Endothelial cell of umbilical vein (primary cell): ENCODE results near the gene OCA2. TPM values are rescaled to one million over a fixed set of nuclear protein-coding genes. Genes with fewer than 3 reads are reported as not detected.

Experiments
- BruUV-seq: library from RNA; stranded (reverse); fragments of 400-500 nt; replicated peaks from 2 replicates; lab custom pipeline; 2021; lab: Mats Ljungman, UMichigan
- CTCF ChIA-PET: fragments of 300-600, 350-600 bp; sonication (Branson Sonifier 250); formaldehyde crosslinking; loops from one replicate; lab custom pipeline; 2021; ENCODE audit warnings: antibody characterized with exemption, inconsistent platforms; lab: Charles Lee
- POLR2A ChIA-PET: fragments of 300-600, 350-600 bp; sonication (Branson Sonifier 250); formaldehyde crosslinking; loops from one replicate; lab custom pipeline; 2021; ENCODE audit warnings: antibody characterized with exemption, inconsistent platforms; lab: Charles Lee
- DNase-seq: peaks from one replicate; pipeline ENCODE4 v3.0.0-alpha.2; 2011; ENCODE audit warnings: low read depth, low spot score
- FAIRE-seq: peaks from 2 replicates; lab custom pipeline; 2011; peaks lifted over from hg19 to GRCh38; lab: Jason Lieb, UNC
- H2AFZ ChIP-seq: 2 replicates; pipeline ENCODE4 v1.6.0; 2012; ENCODE audit warnings: low read depth, low read length, control low read depth, inconsistent platforms
- H3K27ac ChIP-seq: 2 replicates; pipeline ENCODE4 v1.5.1; 2011; ENCODE audit warnings: low read depth, mild to moderate bottlenecking, control low read depth, low read length, moderate library complexity; ENCODE audit not compliant: insufficient read depth
- H3K27me3 ChIP-seq, 2 experiments: 2 replicates each; pipeline versions ENCODE4 v1.6.0 to v1.6.1; 2011; ENCODE audit warnings: low read length in 2 of 2, mixed read lengths in 1 of 2; ENCODE audit not compliant: control insufficient read depth in 2 of 2, insufficient read depth in 2 of 2
- H3K36me3 ChIP-seq, 2 experiments: 2 replicates in 1 of 2; 3 replicates in 1 of 2; pipeline ENCODE4 v1.5.1; 2011; ENCODE audit warnings: low read length in 2 of 2, mild to moderate bottlenecking in 1 of 2, moderate library complexity in 1 of 2; ENCODE audit not compliant: control insufficient read depth in 2 of 2, insufficient read depth in 2 of 2; ENCODE audit errors: extremely low read depth in 1 of 2
- H3K4me1 ChIP-seq: 3 replicates; pipeline ENCODE4 v1.5.1; 2011; ENCODE audit warnings: mild to moderate bottlenecking, low read length; ENCODE audit not compliant: control insufficient read depth, insufficient read depth; ENCODE audit errors: extremely low read depth
- H3K4me2 ChIP-seq: 2 replicates; pipeline ENCODE4 v1.6.1; 2011; ENCODE audit warnings: low read length, control low read depth, mixed read lengths; ENCODE audit not compliant: insufficient read depth
- H3K4me3 ChIP-seq, 3 experiments: fragments of 200-600 bp in 1 of 3; sonication (generic), shearing (Covaris generic) in 1 of 3; replicated peaks in 1 of 3; 2 replicates each; pipeline ENCODE4 v1.5.1; 2011 to 2016; ENCODE audit warnings: control low read depth in 3 of 3, low read length in 3 of 3, mild to moderate bottlenecking in 2 of 3, inconsistent platforms in 1 of 3, low read depth in 1 of 3, moderate library complexity in 1 of 3; ENCODE audit not compliant: insufficient read depth in 1 of 3
- H3K79me2 ChIP-seq: 2 replicates; pipeline ENCODE4 v1.6.0; 2012; ENCODE audit warnings: low read length, inconsistent platforms; ENCODE audit not compliant: control insufficient read depth, insufficient read depth
- H3K9ac ChIP-seq: replicated peaks from 2 replicates; pipeline ENCODE3; 2011; ENCODE audit warnings: low read length, control low read depth; ENCODE audit not compliant: insufficient read depth; ENCODE audit errors: extremely low read depth
- H3K9me1 ChIP-seq: replicated peaks from 3 replicates; pipeline ENCODE4 v1.6.0; 2011; ENCODE audit warnings: mild to moderate bottlenecking, low read length; ENCODE audit not compliant: control insufficient read depth, insufficient read depth; ENCODE audit errors: extremely low read depth
- H3K9me3 ChIP-seq: replicated peaks from 2 replicates; pipeline ENCODE4 v1.5.1; 2012; ENCODE audit warnings: low read length, inconsistent platforms; ENCODE audit not compliant: control insufficient read depth, insufficient read depth
- H4K20me1 ChIP-seq: replicated peaks from 2 replicates; pipeline ENCODE3; 2011; ENCODE audit warnings: mild to moderate bottlenecking, low read length; ENCODE audit not compliant: control insufficient read depth, insufficient read depth; ENCODE audit errors: extremely low read depth
- CTCF ChIP-seq, 2 donors: IDR thresholded peaks; 1 replicate in 1 of 2; 2 replicates in 1 of 2; pipeline ENCODE4 v1.5.1; 2011; ENCODE audit warnings: low read length in 2 of 2, mild to moderate bottlenecking in 2 of 2, moderate library complexity in 2 of 2, control low read depth in 1 of 2, inconsistent platforms in 1 of 2, low read depth in 1 of 2; ENCODE audit not compliant: insufficient read depth in 1 of 2; ENCODE audit errors: extremely low read depth in 1 of 2
- EZH2 ChIP-seq: IDR thresholded peaks from 2 replicates; pipeline ENCODE4 v1.6.1; 2012; ENCODE audit warnings: borderline replicate concordance, low read depth, mild to moderate bottlenecking, moderate library complexity, low read length, inconsistent platforms; ENCODE audit not compliant: severe bottlenecking
- FOS ChIP-seq: IDR thresholded peaks from 2 replicates; pipeline ENCODE4 v1.6.1; 2011; ENCODE audit warnings: mild to moderate bottlenecking, low read length, moderate library complexity, borderline replicate concordance; ENCODE audit not compliant: insufficient read depth
- GATA2 ChIP-seq: IDR thresholded peaks from 2 replicates; pipeline ENCODE4 v1.7.0; 2011; ENCODE audit warnings: low read depth, mild to moderate bottlenecking, moderate library complexity, mixed read lengths, low read length; ENCODE audit not compliant: insufficient read length, insufficient read depth
- JUN ChIP-seq: IDR thresholded peaks from 2 replicates; pipeline ENCODE4 v1.6.1; 2011; ENCODE audit warnings: borderline replicate concordance, low read depth; ENCODE audit not compliant: insufficient read length, insufficient read depth
- MAX ChIP-seq: IDR thresholded peaks from 2 replicates; pipeline ENCODE4 v1.6.1; 2011; ENCODE audit not compliant: insufficient read depth, insufficient read length
- MYC ChIP-seq: IDR thresholded peaks from one replicate; pipeline ENCODE4 v1.6.1; 2011; ENCODE audit warnings: mild to moderate bottlenecking, low read depth, low read length
- POLR2A ChIP-seq: IDR thresholded peaks from 2 replicates; pipeline ENCODE4 v1.6.1; 2012; ENCODE audit warnings: low read depth, mild to moderate bottlenecking, control low read depth, low read length
- POLR2AphosphoS5 ChIP-seq: IDR thresholded peaks from 2 replicates; pipeline ENCODE4 v1.6.1; 2012; ENCODE audit warnings: low read depth, mild to moderate bottlenecking, control low read depth, low read length, moderate library complexity; ENCODE audit not compliant: insufficient read depth
- dilution Hi-C: fragments of 300-500 bp; cut with MboI; formaldehyde crosslinking; loops from one replicate; pipeline ENCODE4 v1.15.0; 2019; ENCODE audit warnings: low sequenced_read_pairs; ENCODE audit not compliant: extremely low pct_ligation_motif_present
- intact Hi-C: fragments of 100-400 bp; cut with micrococcal nuclease; formaldehyde crosslinking; loops from one replicate; pipeline ENCODE4 v1.10.0; 2022
- polyA plus RNA-seq, 4 experiments: library from polyadenylated mRNA; depleted of rRNA in 3 of 4; stranded (reverse) in 3 of 4; unstranded in 1 of 4; fragments of >200 nt; gene quantifications; 2 replicates each; pipeline versions ENCODE4 v1.2.1 to v1.2.3, GENCODE V29; 2011 to 2012; ENCODE audit warnings: missing spikeins in 1 of 4
- total RNA-seq: library from RNA; stranded (reverse); gene quantifications from 2 replicates; pipeline ENCODE4 v1.2.3, GENCODE V29; 2021

Gene OCA2
- total and polyA plus RNA-seq, 2 donors (not counting 3 experiments of a cell fraction or from before 2014, with no cell fraction given): not detected

- POLR2A ChIA-PET: no interaction called here
- CTCF ChIA-PET: no interaction called here
These were observed 220.3 kb downstream of the OCA2 start for GRCh38 chr15:27878841-27879240.

More at GRCh38 chr15:27878841-27879240, 220.3 kb downstream of the OCA2 start:
- no TSS peak for BruUV-seq
- peaks cover 2% of the 10 kb centered on the region for H3K9me3 ChIP-seq
- TF ChIP-seq MAX: no peak
- no peak for TF ChIP-seq CTCF (IDR thresholded peaks at IDR 0.05; ENCODE audit: extremely low read depth in 1 of 2, insufficient read depth in 1 of 2, low read depth in 1 of 2, low read length in 2 of 2)
- TF ChIP-seq EZH2: no peak
- TF ChIP-seq JUN: no peak
- TF ChIP-seq POLR2A: no peak
- TF ChIP-seq GATA2: no peak
- no peak for TF ChIP-seq MYC
- no peak for TF ChIP-seq FOS
- no peak for TF ChIP-seq POLR2AphosphoS5
- no peak overlapping the region for H3K4me3 ChIP-seq
- no peak overlapping the region for H3K27ac ChIP-seq
- H3K9ac ChIP-seq: no peak overlapping the region
- no peak for FAIRE-seq
- no peak overlapping the region for H3K4me2 ChIP-seq
- H2AFZ ChIP-seq: no peak overlapping the region
- H4K20me1 ChIP-seq: no peaks in the 10 kb centered on the region
- H3K36me3 ChIP-seq: no peaks in the 10 kb centered on the region
- no peaks in the 10 kb centered on the region for H3K79me2 ChIP-seq
- H3K27me3 ChIP-seq: no peaks in the 10 kb centered on the region
- no peaks in the 10 kb centered on the region for H3K4me1 ChIP-seq
- dilution Hi-C loops: no loop called here
- no peaks in the 10 kb centered on the region for H3K9me1 ChIP-seq
- no peak for DNase-seq
- intact Hi-C loops: no loop called here
